Breast epithelium (tissue), 3 donors: ENCODE data around the gene ZCCHC9.

Source experiments
- POLR2A ChIP-seq: fragments of 450-650 bp; IDR thresholded peaks from one replicate; pipeline ENCODE4 v1.6.1; 2016; ENCODE audit warnings: antibody characterized with exemption, mild to moderate bottlenecking, moderate library complexity
- TF ChIP-seq, protein P1 (sequence below), 3 donors: fragments of 450-650 bp; IDR thresholded peaks; one replicate each; pipeline ENCODE4 v1.5.1; 2016 to 2017; ENCODE audit warnings: antibody characterized with exemption in 3 of 3, mild to moderate bottlenecking in 3 of 3, moderate library complexity in 3 of 3

DNA sequence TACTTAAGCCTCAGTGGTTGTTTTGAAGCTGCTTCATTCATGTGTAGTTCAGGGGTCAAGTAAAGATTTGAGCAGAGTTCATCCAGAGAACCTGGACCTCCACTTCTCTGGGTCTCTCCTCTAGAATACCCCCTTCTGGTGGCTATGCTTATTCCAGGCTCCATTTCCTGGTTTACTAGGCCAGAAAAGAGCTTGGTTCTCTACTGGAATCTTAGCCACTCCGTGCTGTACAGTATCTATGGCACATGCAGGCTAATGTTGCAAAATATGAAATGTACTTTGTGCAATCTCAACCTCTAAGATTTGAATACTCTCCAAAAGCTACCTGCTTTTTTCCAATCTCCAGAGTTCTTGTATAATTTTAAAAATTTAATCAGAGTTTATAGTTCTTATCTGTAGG, 17.4 kb upstream of the ZCCHC9 start:
- TF ChIP-seq, protein P1, sequence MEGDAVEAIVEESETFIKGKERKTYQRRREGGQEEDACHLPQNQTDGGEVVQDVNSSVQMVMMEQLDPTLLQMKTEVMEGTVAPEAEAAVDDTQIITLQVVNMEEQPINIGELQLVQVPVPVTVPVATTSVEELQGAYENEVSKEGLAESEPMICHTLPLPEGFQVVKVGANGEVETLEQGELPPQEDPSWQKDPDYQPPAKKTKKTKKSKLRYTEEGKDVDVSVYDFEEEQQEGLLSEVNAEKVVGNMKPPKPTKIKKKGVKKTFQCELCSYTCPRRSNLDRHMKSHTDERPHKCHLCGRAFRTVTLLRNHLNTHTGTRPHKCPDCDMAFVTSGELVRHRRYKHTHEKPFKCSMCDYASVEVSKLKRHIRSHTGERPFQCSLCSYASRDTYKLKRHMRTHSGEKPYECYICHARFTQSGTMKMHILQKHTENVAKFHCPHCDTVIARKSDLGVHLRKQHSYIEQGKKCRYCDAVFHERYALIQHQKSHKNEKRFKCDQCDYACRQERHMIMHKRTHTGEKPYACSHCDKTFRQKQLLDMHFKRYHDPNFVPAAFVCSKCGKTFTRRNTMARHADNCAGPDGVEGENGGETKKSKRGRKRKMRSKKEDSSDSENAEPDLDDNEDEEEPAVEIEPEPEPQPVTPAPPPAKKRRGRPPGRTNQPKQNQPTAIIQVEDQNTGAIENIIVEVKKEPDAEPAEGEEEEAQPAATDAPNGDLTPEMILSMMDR (IDR thresholded peaks at IDR 0.05), result no peak
- no peak for TF ChIP-seq POLR2A
